Stimulated activated CD4-positive, alpha-beta T cell treated with anti-CD3 and anti-CD28 coated beads, TNF-alpha, amount 100 ng/mL, for 1 hour (primary cell): Measurements from ENCODE around the gene RSRP1.
"Not testable (repeated sequence)": the region's sequence is repeated elsewhere in the genome, so short reads cannot be mapped to it uniquely, and the experiment has no call there.

ENCODE experiments used
- DNase-seq, 3 donors: peaks; one replicate each; pipeline ENCODE4 v3.0.0-alpha.2; 2020; ENCODE audit warnings: low read depth in 3 of 3, low spot score in 1 of 3

Gene RSRP1

DNA sequence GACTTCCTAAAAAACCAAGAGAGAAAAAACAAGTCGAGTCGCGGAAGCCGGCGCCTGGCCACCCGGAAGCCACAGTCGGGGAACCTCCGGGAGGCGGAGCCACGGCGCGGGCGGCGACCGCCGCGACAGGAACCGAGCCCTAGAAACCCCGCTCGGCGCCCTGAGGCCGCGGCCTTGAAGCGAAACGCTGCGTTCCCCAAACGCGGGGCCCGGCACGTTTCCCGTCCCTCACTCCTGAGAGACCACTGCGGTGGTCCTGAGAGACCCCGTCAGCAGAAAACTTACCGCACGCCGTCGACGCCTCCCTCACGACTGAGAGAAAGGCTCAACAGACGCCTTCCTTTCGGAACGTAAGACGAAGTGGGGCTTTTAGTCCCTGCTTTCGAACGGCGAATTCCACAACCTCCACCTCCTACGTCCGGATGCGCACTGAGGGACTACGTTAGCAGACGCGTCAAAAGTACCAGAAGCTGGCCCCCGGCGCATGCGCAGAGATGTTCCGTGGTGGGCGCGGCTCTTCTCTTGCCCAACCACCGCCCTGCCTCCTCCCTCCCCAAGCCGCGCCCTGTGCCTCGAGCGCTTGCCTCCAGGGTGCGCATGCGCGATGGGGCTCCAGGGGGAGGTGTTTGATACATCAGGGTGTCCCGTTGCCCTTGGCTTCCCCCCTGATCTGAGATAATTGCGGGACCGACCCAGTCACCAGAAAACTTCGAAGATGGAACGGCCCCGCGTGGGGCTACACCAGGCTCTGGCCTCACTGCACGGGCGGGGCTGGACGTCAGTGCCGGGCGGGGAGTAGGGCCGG lies at the start of gene RSRP1:
Gene RSRP1 (minus strand): TSS at position 431 of the 805 bp plus-strand sequence. CDS start 491 bp downstream, outside the sequence.
- DNase-seq, result peak; percentile 99 to 100 (median 100)

GRCh38 chr1:25296501-25296900 lies 49.2 kb upstream of the RSRP1 start:
- not testable (repeated sequence) for DNase-seq

GRCh38 chr1:25294889-25295826 lies 47.9 kb upstream of the RSRP1 start:
- DNase-seq, result not testable (repeated sequence)

- not testable (repeated sequence) for DNase-seq
Measured at GRCh38 chr1:25293426-25293825, 46.2 kb upstream of the RSRP1 start.

DNA sequence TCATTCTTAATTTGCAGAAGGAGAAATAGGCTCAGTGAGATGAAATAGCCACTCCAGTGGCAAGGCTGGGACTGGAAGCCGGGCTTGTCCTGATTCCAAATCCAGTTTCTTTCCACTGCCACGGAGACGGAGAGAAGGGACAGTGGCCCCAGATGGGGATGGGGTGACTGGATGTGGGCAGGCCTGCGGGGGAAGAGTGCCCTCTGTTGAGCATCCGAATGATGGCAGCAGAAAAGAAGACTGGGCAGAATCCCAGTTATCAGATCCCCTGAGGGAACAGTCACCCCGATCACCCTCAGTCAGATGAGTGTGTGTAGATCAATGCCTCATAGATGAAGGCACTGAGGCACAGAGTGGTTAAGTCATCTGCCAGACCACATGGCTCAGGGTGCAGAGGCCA lies 42.8 kb upstream of the RSRP1 start:
- DNase-seq, result not testable (repeated sequence)

- DNase-seq, result not testable (repeated sequence)
Measured at GRCh38 chr1:25288573-25289101, 41.4 kb upstream of the RSRP1 start.

- not testable (repeated sequence) for DNase-seq
Measured at GRCh38 chr1:25287164-25287563, 39.9 kb upstream of the RSRP1 start.

DNA sequence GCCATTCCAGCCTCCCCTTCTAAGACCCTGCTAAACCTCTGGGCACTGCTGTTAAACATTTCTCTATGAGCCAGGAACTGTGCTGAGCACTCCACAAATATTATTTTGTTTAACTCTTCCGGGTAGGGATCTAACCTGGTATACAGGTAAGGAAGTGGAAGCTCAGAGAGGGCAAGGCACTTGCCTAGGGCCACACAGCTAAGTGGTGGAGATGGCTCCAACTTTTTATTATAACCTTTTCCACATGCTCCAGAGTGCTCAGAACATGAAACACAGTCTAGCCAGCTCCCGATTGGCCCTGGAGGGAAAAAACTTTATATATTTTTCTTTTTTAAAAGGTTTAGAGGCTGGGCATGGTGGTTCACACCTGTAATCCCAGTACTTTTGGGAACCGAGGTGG lies 38.6 kb upstream of the RSRP1 start:
- DNase-seq, result not testable (repeated sequence)

- DNase-seq, result not testable (repeated sequence)
Measured at GRCh38 chr1:25279693-25280111, 32.4 kb upstream of the RSRP1 start.

GRCh38 chr1:25278790-25279189 lies 31.5 kb upstream of the RSRP1 start:
- DNase-seq, result not testable (repeated sequence)

DNA sequence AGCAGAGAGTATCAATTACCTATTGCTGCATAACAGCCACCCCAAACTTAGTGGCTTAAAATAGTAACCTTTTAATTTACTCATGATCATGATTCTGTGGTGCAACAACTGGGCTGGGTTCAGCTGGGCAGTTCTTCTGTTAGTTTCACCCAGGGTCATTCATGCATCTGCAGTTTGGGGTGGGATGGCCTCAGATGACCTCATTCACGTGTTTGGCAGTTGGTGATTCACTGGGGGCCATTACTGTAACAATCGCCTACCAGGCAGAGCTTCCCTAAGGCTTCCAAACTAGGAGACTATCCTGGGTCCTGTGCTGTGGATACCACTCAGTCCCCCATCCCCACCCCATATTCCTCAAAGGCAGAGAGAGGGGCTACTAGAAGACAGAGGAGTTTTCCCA lies 31.1 kb upstream of the RSRP1 start:
- not testable (repeated sequence) for DNase-seq

GRCh38 chr1:25277295-25277694 lies 30.0 kb upstream of the RSRP1 start:
- DNase-seq, result not testable (repeated sequence)

GRCh38 chr1:25275648-25276047 lies 28.4 kb upstream of the RSRP1 start:
- not testable (repeated sequence) for DNase-seq

DNA sequence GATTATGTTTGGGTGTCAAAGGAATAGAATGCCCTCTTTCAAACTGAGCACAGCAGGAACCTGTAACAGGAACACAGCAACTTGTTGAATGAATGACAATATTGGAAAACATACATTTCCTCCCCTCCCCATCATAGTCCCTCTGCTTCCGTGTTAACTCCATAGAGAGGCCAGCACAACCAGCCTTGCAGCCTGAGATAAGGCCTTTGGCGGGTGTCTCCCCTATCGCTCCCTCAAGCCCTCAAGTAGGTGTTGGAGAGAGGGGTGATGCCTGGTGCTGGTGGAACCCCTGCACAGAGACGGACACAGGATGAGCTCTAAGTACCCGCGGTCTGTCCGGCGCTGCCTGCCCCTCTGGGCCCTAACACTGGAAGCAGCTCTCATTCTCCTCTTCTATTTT lies 25.0 kb upstream of the RSRP1 start, which contains the start of gene RHD:
Gene RHD (plus strand): TSS at position 272 of the 400 bp plus-strand sequence. CDS start 39 bp downstream, at position 311.
- not testable (repeated sequence) for DNase-seq

DNA sequence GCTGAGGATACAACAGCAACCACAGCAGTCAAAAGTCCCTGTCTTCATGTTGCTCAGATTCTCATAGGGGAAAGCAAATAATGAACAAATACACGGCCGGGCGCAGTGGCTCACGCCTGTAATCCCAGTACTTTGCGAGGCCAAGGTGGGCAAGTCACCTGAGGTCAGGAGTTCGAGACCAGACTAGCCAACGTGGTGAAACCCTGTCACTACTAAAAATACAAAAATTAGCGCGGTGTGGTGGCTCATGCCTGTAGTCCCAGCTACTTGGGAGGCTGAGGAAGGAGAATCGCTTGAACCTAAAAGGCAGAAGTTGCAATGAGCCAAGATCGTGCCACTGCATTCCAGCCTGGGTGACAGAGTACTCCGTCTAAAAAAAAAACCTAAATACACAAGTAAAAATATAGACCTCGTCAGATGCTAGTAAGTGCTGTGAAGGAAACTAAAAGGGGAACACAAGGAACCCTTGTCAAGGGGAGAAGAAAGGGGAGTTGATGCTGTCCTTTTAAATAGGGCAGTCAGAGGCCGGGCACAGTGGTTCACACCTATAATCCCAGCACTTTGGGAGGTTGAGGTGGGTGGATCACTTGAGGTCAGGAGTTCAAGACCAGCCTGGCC lies 21.0 kb upstream of the RSRP1 start:
- not testable (repeated sequence) for DNase-seq

- DNase-seq, result peak; percentile 50 to 95 (median 88)
Measured at GRCh38 chr1:25267288-25268142, 20.3 kb upstream of the RSRP1 start.

- not testable (repeated sequence) for DNase-seq
Measured at GRCh38 chr1:25266554-25267287, 19.5 kb upstream of the RSRP1 start.

- not testable (repeated sequence) for DNase-seq
Measured at GRCh38 chr1:25260336-25260735, 13.1 kb upstream of the RSRP1 start.

DNA sequence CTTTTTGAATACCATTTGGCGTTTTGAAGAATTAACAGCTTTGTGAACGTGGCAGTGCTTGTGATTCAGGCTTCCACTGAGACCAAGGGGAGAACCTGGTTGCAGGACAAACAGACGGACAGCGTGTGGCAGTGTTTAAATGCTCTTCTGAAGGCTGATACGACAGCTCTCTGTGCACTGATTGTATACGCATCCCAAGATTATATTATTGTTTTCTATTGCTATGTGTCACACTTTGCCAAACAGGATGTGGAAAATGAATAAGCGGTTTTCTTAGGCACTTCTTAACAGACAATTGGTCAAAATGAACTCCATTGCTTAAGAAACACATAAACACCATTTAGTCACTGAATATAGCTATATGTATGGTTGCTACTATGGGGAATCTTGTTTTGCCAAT lies 12.6 kb upstream of the RSRP1 start:
- DNase-seq, result not testable (repeated sequence)
